Measurements from ENCODE around the gene PGM2. TPM values are rescaled to one million over a fixed set of nuclear protein-coding genes. Genes with fewer than 3 reads are reported as not detected.

Gene PGM2
- total RNA-seq, 1 experiment from 2014 or later, result 28.6 TPM

GRCh38 chr4:37797374-37797773 lies 29.1 kb upstream of the PGM2 start:
- CTCF ChIA-PET, result no interaction called here
- ATAC-seq (no peak), DNase-seq (no peak)
- Histone ChIP-seq H3K4me3 (ENCODE audit: low read length) (no peak overlapping the region), H3K79me2 (ENCODE audit: low read length) (no peaks in the 10 kb centered on the region), H3K27ac (ENCODE audit: low read length) (no peak overlapping the region), H2AFZ (ENCODE audit: low read length) (no peak overlapping the region), H3K27me3 (ENCODE audit: low read length) (no peaks in the 10 kb centered on the region), H3K4me1 (ENCODE audit: insufficient read depth, low read length) (no peaks in the 10 kb centered on the region), H3K9ac (ENCODE audit: low read length) (no peak overlapping the region), H4K20me1 (ENCODE audit: low read length) (no peaks in the 10 kb centered on the region), H3K9me3 (ENCODE audit: low read length) (no peaks in the 10 kb centered on the region), H3K36me3 (ENCODE audit: low read depth, low read length) (no peaks in the 10 kb centered on the region), H3K9me2 (replicated peaks; ENCODE audit: low read length) (no peaks in the 10 kb centered on the region), H3F3A (ENCODE audit: low read length, unreplicated experiment) (no peaks in the 10 kb centered on the region), H3K4me2 (ENCODE audit: low read length) (no peak overlapping the region)
- BruUV-seq (replicated peaks), result no TSS peak
- intact Hi-C loops (cut with micrococcal nuclease), result no loop called here
- TF ChIP-seq EZH2 (IDR thresholded peaks at IDR 0.05; ENCODE audit: low read length, unreplicated experiment), result no peak
- POLR2A ChIA-PET (ENCODE audit: unreplicated experiment), result no interaction called here

GRCh38 chr4:37797923-37798322 lies 28.6 kb upstream of the PGM2 start:
- no peak overlapping the region for H3K9ac ChIP-seq (ENCODE audit: low read length)
- H3K4me2 ChIP-seq (ENCODE audit: low read length), result no peak overlapping the region
- no TSS peak for BruUV-seq (replicated peaks)
- H2AFZ ChIP-seq (ENCODE audit: low read length), result no peak overlapping the region
- no peaks in the 10 kb centered on the region for H3K9me2 ChIP-seq (replicated peaks; ENCODE audit: low read length)
- no peaks in the 10 kb centered on the region for H3K36me3 ChIP-seq (ENCODE audit: low read depth, low read length)
- no peaks in the 10 kb centered on the region for H3F3A ChIP-seq (ENCODE audit: low read length, unreplicated experiment)
- TF ChIP-seq EZH2phosphoT487 (IDR thresholded peaks at IDR 0.05; ENCODE audit: borderline replicate concordance, low read length) (no peak), EZH2 (IDR thresholded peaks at IDR 0.05; ENCODE audit: low read length, unreplicated experiment) (no peak), CTCF (conservative IDR thresholded peaks at IDR 0.05; ENCODE audit: low read depth, low read length) (no peak)
- intact Hi-C loops (cut with micrococcal nuclease), result no loop called here
- no peak overlapping the region for H3K27ac ChIP-seq (ENCODE audit: low read length)
- POLR2A ChIA-PET (ENCODE audit: unreplicated experiment), result no interaction called here
- ATAC-seq (no peak), DNase-seq (no peak)
- H4K20me1 ChIP-seq (ENCODE audit: low read length), result no peaks in the 10 kb centered on the region
- no peaks in the 10 kb centered on the region for H3K27me3 ChIP-seq (ENCODE audit: low read length)
- no peaks in the 10 kb centered on the region for H3K79me2 ChIP-seq (ENCODE audit: low read length)
- no peaks in the 10 kb centered on the region for H3K4me1 ChIP-seq (ENCODE audit: insufficient read depth, low read length)
- no peak overlapping the region for H3K4me3 ChIP-seq (ENCODE audit: low read length)
- H3K9me3 ChIP-seq (ENCODE audit: low read length), result no peaks in the 10 kb centered on the region
- CTCF ChIA-PET, result no interaction called here

- no peak for DNase-seq
- CTCF ChIA-PET, result no interaction called here
- ATAC-seq, result no peak
- TF ChIP-seq EZH2 (IDR thresholded peaks at IDR 0.05; ENCODE audit: low read length, unreplicated experiment) (no peak), CTCF (conservative IDR thresholded peaks at IDR 0.05; ENCODE audit: low read depth, low read length) (no peak), EZH2phosphoT487 (IDR thresholded peaks at IDR 0.05; ENCODE audit: borderline replicate concordance, low read length) (no peak)
- no peaks in the 10 kb centered on the region for H3F3A ChIP-seq (ENCODE audit: low read length, unreplicated experiment)
- H4K20me1 ChIP-seq (ENCODE audit: low read length), result no peaks in the 10 kb centered on the region
- H3K9me2 ChIP-seq (replicated peaks; ENCODE audit: low read length), result no peaks in the 10 kb centered on the region
- H3K4me2 ChIP-seq (ENCODE audit: low read length), result no peak overlapping the region
- no peak overlapping the region for H3K27ac ChIP-seq (ENCODE audit: low read length)
- no peak overlapping the region for H3K9ac ChIP-seq (ENCODE audit: low read length)
- H3K79me2 ChIP-seq (ENCODE audit: low read length), result no peaks in the 10 kb centered on the region
- no peaks in the 10 kb centered on the region for H3K27me3 ChIP-seq (ENCODE audit: low read length)
- no peaks in the 10 kb centered on the region for H3K9me3 ChIP-seq (ENCODE audit: low read length)
- no peak overlapping the region for H2AFZ ChIP-seq (ENCODE audit: low read length)
- H3K36me3 ChIP-seq (ENCODE audit: low read depth, low read length), result no peaks in the 10 kb centered on the region
- POLR2A ChIA-PET (ENCODE audit: unreplicated experiment), result no interaction called here
- H3K4me1 ChIP-seq (ENCODE audit: insufficient read depth, low read length), result no peaks in the 10 kb centered on the region
- intact Hi-C loops (cut with micrococcal nuclease), result no loop called here
- H3K4me3 ChIP-seq (ENCODE audit: low read length), result no peak overlapping the region
- BruUV-seq (replicated peaks), result no TSS peak
Observed at GRCh38 chr4:37798616-37799015, 27.9 kb upstream of the PGM2 start.
